Testis (tissue), 3 donors: ENCODE results near the gene MRPL40. TPM values are rescaled to one million over a fixed set of nuclear protein-coding genes. Genes with fewer than 3 reads are reported as not detected.

Experiments used
- DNase-seq: peaks from one replicate; pipeline ENCODE4 v3.0.0-alpha.2; 2019
- H3K27ac ChIP-seq, 2 donors: fragments of 200-600 bp; sonication (generic); one replicate each; pipeline ENCODE4 v1.5.1; 2019
- H3K27me3 ChIP-seq: fragments of 200-600 bp; sonication (generic); one replicate; pipeline ENCODE4 v1.5.1; 2019
- H3K36me3 ChIP-seq: fragments of 200-600 bp; sonication (generic); one replicate; pipeline ENCODE4 v1.5.1; 2017; ENCODE audit warnings: low read depth; ENCODE audit errors: missing control alignments
- H3K4me1 ChIP-seq: fragments of 200-600 bp; sonication (generic); one replicate; pipeline ENCODE4 v1.5.1; 2019
- H3K4me3 ChIP-seq, 2 donors: fragments of 200-600 bp; sonication (generic); one replicate each; pipeline ENCODE4 v1.5.1; 2017 to 2019
- H3K9me3 ChIP-seq: fragments of 200-600 bp; sonication (generic); one replicate; pipeline ENCODE4 v1.5.1; 2017
- POLR2A ChIP-seq: fragments of 450-650 bp; IDR thresholded peaks from one replicate; pipeline ENCODE4 v1.6.1; 2017; ENCODE audit warnings: antibody characterized with exemption, mild to moderate bottlenecking, moderate library complexity
- whole genome bisulfite sequencing, 2 donors: methylation state at CpG; one replicate each; pipeline ENCODE4 v1.1.5; 2018; 5-methylcytosine and 5-hydroxymethylcytosine counted together
- intact Hi-C: fragments of 100-400 bp; cut with DNase I; formaldehyde crosslinking; loops from one replicate; pipeline ENCODE4 v1.15.1; 2023; ENCODE audit warnings: low total_unique reads
- polyA plus RNA-seq: library from polyadenylated mRNA; stranded (reverse); fragments of 350-450 nt; fragmentation: Illumina TruSeq; extraction: RNeasy Lipid Tissue Mini Kit (QIAGEN cat#74804); gene quantifications from one replicate; pipeline ENCODE4 v1.2.3, GENCODE V29; 2014; ENCODE audit warnings: low read depth, low replicate concordance; ENCODE audit not compliant: insufficient read depth
- total RNA-seq, 2 donors: library from RNA; depleted of rRNA; stranded (reverse); fragments of >200 nt; gene quantifications; one replicate each; pipeline ENCODE4 v1.2.3, GENCODE V29; 2016
- TF ChIP-seq, protein P1 (sequence below), 3 experiments: fragments of 450-650 bp in 2 of 3; fragments of 200-600 bp in 1 of 3; sonication (generic) in 1 of 3; IDR thresholded peaks; one replicate each; pipeline ENCODE4 v1.5.1; 2016 to 2019; ENCODE audit warnings: antibody characterized with exemption in 3 of 3, mild to moderate bottlenecking in 2 of 3, moderate library complexity in 1 of 3

MRPL40 gene
- total and polyA plus RNA-seq, 3 donors from 2014 or later = 28.9 to 53.8 (median 29.2) TPM

DNA sequence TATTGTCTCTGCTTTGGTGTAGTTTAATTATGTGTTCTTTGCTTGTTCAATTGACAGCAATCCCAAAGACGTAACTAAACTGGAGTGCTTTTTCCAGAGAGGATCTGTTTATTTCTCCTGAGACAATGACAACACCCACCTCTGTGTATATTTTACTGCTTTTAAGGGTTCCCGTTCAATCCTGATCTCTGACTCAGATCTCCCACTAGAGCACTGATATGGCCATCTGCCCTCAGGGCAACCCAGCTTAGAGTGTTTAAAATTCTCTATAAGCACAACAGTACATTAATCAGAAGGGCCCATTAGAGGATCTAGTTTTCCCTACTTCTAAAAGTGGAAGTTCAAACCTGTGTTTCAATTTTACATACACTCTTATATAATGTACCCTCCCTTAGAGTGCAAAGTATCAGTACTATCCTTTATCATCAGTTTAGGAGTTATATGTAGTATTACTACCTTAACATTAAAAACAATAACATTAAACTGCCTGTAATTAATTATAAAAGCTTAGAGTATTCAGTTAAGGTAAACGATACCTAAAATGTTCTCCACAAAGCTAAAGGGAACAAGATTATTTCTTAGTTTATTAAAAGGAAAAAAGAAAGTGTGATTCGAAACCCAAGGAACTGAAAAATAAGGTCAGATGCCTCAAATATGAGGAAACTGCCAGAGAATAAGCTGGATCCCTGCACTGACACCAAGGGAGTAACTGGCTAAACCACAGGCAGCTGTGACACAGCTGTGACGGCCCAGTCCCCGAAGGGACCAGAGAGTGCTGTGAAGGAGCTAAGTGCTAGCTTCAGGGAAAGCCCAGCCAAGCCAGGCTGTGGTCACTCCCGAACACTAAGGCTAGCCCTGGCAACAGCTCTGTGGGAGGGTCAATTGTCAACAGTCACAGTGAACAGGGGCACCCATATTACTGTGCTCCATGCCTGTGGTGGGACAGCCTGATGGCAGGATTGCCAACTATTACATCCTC lies 31.4 kb downstream of the MRPL40 start:
- intact Hi-C loops = no loop called here
- no peak overlapping the region for H3K27ac ChIP-seq
- no peaks in the 10 kb centered on the region for H3K27me3 ChIP-seq
- H3K4me1 ChIP-seq = no peaks in the 10 kb centered on the region
- no peaks in the 10 kb centered on the region for H3K36me3 ChIP-seq
- TF ChIP-seq POLR2A = no peak
- TF ChIP-seq, protein P1, sequence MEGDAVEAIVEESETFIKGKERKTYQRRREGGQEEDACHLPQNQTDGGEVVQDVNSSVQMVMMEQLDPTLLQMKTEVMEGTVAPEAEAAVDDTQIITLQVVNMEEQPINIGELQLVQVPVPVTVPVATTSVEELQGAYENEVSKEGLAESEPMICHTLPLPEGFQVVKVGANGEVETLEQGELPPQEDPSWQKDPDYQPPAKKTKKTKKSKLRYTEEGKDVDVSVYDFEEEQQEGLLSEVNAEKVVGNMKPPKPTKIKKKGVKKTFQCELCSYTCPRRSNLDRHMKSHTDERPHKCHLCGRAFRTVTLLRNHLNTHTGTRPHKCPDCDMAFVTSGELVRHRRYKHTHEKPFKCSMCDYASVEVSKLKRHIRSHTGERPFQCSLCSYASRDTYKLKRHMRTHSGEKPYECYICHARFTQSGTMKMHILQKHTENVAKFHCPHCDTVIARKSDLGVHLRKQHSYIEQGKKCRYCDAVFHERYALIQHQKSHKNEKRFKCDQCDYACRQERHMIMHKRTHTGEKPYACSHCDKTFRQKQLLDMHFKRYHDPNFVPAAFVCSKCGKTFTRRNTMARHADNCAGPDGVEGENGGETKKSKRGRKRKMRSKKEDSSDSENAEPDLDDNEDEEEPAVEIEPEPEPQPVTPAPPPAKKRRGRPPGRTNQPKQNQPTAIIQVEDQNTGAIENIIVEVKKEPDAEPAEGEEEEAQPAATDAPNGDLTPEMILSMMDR (IDR thresholded peaks at IDR 0.05) = no peak
- WGBS, 2 donors = 71 to 80% methylated on average over 7 of the region's 7 CpGs
- no peak for DNase-seq
- H3K9me3 ChIP-seq = no peaks in the 10 kb centered on the region
- H3K4me3 ChIP-seq = no peak overlapping the region

DNA sequence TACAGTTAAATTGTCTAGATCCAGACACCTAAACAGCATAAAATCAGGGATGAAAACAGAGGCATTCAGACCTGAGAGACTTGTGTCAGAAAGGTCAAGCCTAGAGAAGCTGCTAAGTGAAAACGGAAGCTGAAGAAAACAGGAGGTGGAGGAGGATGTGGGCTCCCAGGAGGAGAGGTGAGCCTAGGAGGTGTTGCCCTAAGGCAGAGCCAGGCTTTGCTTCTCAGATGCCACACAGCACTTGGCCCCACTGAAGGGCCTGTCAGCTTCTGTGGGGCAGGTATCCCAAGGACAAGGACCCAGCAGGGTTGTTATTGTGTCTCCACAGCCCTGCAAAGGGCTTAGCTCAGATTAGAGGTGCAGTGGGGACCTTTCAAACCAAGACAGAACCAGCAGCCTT lies 32.2 kb downstream of the MRPL40 start:
- WGBS, 2 donors = 75 to 85% methylated on average over 1 of the region's 1 CpG
- no peak for TF ChIP-seq POLR2A
- TF ChIP-seq, protein P1 (IDR thresholded peaks at IDR 0.05) = no peak
- no peaks in the 10 kb centered on the region for H3K27me3 ChIP-seq
- no peaks in the 10 kb centered on the region for H3K4me1 ChIP-seq
- H3K4me3 ChIP-seq = no peak overlapping the region
- no peak overlapping the region for H3K27ac ChIP-seq
- no peaks in the 10 kb centered on the region for H3K36me3 ChIP-seq
- no peaks in the 10 kb centered on the region for H3K9me3 ChIP-seq
- no peak for DNase-seq
- intact Hi-C loops = no loop called here

DNA sequence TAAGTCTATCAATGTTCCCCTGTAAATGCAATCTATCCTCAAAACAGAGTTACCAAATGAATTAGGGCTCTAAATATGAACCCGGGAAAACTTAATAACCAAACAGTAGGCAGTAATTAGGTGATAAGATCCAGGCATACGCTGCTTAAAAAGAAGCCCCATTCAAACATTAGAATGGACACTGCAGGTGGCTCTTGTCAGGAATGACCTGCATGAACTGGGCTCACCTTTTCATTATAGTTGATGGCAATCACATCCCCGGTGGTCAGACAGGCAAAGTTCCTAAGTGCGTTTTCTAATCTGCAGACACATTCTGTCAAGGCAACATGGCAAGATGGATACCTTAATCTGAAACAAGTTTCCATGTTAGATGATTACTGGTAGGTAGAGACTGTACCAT lies 32.6 kb downstream of the MRPL40 start:
- no peaks in the 10 kb centered on the region for H3K27me3 ChIP-seq
- no peaks in the 10 kb centered on the region for H3K9me3 ChIP-seq
- no peaks in the 10 kb centered on the region for H3K36me3 ChIP-seq
- DNase-seq = no peak
- no peak overlapping the region for H3K27ac ChIP-seq
- 80 to 100% methylated on average over 4 of the region's 4 CpGs for WGBS, 2 donors
- intact Hi-C loops = no loop called here
- TF ChIP-seq, protein P1 (IDR thresholded peaks at IDR 0.05) = no peak
- no peak for TF ChIP-seq POLR2A
- H3K4me3 ChIP-seq = no peak overlapping the region
- no peaks in the 10 kb centered on the region for H3K4me1 ChIP-seq

DNA sequence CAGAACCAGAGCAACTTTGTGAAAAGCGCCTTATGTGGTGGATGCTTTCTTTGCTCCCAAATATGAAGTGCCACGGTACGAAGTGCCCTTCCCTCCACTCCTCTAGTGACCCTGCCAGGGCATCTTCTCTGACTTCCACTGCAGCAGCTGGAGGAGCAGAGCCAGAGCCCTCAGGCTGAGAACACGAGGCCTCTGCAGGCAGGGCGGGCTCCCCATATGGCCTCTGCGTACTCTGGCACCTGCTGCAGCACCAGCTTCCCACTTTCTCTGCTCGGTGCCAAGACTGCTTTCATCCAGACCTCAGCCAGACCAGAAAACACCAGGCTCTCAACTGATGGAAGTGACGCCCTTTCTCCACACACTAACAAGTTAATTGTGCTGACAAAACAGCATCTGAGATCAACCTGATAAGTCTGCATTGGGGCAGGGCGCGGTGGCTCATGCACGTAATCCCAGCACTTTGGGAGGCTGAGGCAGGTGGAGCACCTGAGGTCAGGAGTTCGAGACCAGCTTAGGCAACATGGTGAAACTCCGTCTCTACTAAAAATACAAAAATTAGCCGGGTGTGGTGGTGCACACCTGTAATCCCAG lies 33.9 kb downstream of the MRPL40 start:
- Histone ChIP-seq H3K27ac (no peak overlapping the region), H3K4me3 (no peak overlapping the region), H3K9me3 (no peaks in the 10 kb centered on the region), H3K36me3 (no peaks in the 10 kb centered on the region), H3K4me1 (no peaks in the 10 kb centered on the region), H3K27me3 (no peaks in the 10 kb centered on the region)
- TF ChIP-seq, protein P1 (IDR thresholded peaks at IDR 0.05) = no peak
- no peak for TF ChIP-seq POLR2A
- 87 to 94% methylated on average over 14 of the region's 14 CpGs for WGBS, 2 donors
- intact Hi-C loops = no loop called here
- DNase-seq = no peak
